Neural progenitor cell (in vitro differentiated cells): ENCODE measurements around the gene SYT4.

Experiments used
- CTCF ChIP-seq: fragments of 200-600 bp; sonication (generic); IDR thresholded peaks from 2 replicates; pipeline ENCODE4 v1.5.1; 2017; ENCODE audit warnings: antibody characterized with exemption, mild to moderate bottlenecking
- EZH2phosphoT487 ChIP-seq: fragments of 200-600 bp; sonication (generic); IDR thresholded peaks from 2 replicates; pipeline ENCODE4 v1.6.1; 2017; ENCODE audit warnings: antibody characterized with exemption

- TF ChIP-seq CTCF (no peak), EZH2phosphoT487 (no peak)
Measured at GRCh38 chr18:43265465-43265864, 11.8 kb downstream of the SYT4 start.
